ENCODE data around the gene KCTD5.
"Not testable (repeated sequence)": the region's sequence is repeated elsewhere in the genome, so short reads cannot be mapped to it uniquely, and the experiment has no call there.

KCTD5 gene, protein sequence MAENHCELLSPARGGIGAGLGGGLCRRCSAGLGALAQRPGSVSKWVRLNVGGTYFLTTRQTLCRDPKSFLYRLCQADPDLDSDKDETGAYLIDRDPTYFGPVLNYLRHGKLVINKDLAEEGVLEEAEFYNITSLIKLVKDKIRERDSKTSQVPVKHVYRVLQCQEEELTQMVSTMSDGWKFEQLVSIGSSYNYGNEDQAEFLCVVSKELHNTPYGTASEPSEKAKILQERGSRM

DNA sequence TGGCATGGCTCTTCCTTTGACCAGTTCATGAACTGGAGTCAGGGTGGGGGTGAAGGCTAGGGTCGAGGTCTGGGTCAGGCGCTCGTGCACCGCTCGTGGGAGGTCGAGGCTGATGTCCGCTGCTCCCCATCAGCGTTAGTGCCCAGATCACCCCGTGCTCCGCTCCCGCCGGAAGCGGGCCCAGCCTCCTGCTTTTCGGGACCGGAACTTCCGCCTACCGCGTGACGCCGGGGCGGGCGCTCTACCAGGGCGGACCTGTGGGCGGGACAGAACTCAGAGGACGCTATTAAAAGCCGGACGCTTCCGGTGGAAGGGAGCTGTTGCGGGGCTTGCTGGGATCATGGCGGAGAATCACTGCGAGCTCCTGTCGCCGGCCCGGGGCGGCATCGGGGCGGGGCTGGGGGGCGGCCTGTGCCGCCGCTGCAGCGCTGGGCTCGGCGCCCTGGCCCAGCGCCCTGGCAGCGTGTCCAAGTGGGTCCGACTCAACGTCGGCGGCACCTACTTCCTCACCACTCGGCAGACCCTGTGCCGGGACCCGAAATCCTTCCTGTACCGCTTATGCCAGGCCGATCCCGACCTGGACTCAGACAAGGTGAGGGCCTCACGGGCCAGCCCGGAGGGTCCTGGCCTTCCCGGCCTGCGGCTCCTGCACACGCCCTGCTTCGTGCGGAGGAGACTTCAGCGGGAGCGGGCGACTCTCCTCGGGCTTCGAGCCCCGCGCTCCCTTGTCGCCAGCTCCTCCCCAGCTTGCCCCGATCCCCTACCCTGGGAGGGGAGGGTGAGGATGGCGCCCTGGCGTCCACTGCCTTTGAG, at the start of gene KCTD5:
KCTD5 (plus strand) TSS at position 315 of the 813 bp plus-strand sequence; CDS start at position 341, 26 bp downstream.
- DNase-seq: peak; percentile 86 to 87

DNA sequence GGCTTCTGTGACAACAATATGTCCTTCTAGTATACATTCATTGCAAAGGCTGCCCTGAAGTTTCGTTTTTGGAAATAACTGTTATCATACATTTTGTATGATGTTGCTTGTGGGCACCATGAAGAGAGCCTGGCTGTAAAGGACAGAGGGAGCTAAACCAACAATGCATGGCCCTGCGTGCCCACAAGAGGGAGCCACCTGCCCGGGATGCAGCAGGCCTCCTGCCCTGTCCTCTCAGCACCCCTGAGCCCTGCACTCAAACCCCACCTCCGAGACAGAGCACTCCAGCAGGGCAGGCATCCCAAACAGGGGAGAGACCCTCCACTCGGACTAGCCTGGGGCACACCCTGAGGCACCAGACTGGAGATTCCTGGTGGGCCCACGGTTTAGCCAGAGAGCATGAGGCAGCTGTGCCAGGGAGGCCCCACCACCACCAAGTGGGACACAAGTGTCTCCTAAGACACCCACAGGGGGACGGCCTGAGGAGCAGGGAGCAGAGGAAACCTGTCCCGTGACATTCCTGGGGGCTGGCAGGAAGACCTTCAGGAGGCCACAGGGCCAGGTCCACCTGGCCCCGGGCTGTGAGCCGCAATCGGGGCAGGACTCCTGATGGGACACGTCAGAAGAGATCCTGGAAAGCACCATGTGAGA, 43.1 kb upstream of the KCTD5 start:
- DNase-seq: not testable (repeated sequence)

DNA sequence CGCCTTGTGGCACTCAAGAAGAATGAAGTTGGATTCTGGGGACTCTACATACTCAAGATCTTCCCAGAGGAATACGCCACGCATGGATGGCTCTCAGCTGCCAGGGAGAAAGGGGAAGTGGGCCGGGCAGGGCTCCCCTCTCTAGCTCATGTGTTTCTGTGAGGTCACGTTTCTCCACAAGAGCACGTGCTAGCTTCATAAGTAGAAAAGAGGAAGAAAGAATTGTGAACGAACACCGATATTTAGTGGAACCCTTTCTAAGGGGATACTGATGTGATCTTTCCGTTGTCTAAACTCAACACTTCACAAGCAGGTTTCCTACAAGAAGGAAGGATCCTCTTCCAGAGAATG, 42.6 kb upstream of the KCTD5 start:
- DNase-seq: not testable (repeated sequence)

DNA sequence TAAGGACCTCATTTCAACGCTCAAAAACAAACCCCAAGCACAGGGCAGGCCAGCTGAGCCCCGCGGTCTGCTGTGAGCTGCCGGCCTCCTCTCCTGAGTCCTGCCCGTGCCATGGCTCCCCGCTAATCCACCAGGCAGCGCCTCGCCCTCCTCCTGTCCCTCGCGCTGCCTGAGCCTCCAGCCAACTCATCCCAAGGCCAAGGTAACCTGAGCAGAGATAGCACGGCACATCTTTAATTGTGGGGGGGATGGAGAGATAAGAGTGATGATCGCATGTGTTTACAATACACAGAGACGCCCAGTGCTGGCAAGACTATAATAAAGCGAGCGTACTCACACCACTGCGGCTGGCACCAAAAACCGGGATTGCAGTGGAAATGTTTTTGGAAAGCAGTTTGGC, 39.8 kb upstream of the KCTD5 start:
- not testable (repeated sequence) for DNase-seq

DNA sequence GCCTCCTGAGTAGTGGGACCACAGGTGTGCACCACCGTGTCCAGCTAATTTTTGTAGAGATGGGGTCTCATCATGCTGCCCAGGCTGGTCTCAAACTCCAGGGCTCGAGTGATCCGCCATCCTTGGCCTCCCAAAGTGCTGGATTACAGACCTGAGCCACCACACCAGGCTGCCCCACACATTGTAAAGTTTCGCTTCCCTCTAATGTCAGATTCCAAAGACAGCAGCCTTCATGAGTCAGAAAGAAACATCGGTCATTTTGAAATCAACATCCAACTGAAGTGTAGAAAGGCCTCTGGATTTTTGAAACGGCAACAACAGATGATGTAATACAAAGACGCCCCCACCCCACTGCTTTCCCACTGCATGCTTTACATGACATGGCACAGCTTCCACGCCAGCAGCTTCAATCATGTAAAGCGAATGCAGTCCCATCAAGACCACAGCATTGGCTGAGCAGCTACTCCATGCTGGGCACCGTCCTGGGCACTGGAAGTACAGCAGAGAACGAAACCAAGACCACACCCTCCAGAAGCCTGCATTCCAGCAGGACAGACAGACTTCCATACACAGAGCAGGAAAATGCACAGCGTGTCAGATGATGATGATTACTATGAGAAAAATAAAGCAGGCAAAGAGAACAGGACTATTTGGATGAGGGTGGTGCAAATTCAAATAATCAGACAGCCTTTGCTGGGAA, 37.4 kb upstream of the KCTD5 start:
- not testable (repeated sequence) for DNase-seq

DNA sequence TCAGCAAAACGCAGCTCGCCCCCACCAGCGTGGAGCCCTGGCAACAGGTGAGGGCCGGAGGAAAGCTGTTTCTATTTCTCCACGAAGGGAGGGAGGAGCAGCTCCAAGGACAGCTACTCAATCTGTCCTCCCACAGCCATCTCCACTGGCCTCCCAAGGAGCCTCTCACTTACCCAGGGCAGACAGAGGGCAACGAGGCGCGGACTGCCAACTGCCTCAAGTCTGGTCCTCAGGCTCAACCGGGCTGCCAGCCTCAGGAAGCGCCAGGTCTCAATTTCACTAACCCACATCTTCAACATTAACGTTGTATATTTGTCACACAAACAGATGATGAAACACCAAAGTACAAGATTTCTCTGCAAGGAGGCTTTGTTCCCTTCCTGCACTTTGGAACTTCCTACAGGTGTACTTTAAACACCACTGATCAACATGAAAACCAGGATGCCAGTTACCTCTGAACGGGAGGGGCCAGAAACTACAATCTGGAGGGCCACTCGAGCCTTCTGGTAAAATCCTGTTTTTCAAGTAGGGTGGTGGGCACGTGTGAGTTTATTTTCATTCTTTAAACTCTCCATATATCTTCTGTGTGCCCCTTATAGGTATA, 31.0 kb upstream of the KCTD5 start:
- DNase-seq: not testable (repeated sequence)

DNA sequence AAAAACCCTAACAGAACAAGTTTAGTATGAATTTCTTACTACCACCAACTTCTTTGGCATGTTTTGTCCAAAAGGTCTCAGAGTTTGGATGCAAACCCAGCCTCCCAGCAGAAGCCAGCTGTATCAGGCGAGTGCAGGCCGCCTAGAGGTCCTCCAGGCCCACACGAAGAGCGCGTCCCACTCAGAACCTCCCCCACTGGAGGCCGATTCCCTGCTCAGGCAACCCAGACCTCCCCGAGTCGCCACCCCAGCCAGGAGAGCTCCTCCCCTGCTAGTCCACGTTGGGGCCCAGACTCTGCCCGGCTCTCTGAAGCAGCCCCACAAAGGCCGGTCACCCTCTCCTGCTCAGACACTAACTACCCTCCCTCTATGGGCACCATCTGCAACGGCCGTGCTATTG, 28.4 kb upstream of the KCTD5 start:
- not testable (repeated sequence) for DNase-seq

DNA sequence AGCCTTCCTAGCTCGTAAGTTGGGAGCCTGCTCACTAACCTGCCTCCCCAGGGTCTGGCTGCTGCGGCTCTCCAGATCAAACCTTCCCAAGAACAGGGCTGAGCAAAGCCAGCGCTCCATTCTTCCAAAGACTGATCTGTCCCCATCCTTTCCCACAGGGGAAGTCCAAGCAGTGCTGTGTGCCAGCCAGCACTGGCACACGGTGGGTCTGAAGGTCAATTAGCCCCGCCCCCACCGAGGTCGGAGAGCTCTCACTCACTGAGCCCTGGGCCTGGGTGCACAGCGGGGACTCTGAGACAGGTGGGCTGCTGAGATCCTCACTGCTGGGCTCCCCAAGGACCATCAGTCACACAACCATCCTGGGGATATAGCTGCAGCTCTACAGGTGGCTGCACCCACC, 27.4 kb upstream of the KCTD5 start:
- DNase-seq: not testable (repeated sequence)

DNA sequence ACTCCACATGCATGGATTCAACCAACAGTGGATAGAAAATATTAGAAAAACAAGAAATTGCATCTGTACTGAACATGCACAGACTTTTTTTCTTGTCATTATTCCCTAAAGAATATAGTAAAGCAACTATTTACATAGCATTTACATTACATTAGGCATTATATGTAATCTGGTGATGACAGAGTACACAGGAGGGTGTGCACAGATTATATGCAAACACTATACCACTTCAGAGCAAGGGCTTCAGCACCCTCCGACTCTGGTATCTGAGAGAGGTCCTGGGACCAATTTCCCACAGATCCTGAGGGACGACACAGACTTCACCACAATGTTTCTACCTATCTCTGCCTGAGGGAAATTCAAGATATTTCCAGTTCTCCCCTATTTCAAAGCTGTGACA, 25.3 kb upstream of the KCTD5 start:
- DNase-seq: no peak

DNA sequence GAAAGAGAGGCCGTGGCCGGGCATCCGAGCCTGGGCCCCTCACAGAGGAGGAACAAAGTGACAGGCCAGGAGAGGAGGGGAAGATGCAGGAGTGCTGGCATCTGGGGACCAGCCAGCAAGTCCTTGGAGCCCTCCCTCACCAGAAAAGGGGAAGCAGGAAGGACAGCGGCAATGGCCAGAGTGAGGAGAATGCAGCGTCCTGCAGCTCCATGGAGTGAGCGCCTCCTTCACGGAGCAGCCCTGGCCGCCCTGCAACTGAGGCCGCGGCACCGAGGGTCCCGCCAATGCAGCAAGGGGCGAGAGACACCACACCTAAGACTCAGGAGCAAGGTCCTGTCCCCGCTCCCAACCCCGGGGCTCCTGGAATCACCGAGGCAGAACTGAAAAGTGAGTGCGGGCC, 24.5 kb upstream of the KCTD5 start:
- DNase-seq: not testable (repeated sequence)

DNA sequence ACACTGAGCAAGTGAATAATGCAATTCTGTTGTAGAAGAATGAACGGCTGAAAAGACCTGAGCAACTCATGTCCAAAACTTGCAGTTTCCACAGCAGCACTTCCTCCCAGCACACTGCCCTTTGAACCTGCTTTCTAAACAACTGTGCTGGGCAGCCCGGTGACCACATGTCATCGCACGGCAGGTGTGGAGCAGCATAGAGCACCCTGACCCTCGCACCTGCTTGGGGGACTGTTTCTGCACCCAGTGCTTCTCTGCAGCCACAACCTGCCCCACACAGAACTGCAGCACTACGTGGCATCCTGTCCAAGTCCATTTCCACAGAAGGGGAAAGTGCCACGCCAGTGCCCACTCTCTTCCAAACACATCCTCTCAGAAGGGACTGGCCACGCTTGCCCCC, 22.8 kb upstream of the KCTD5 start:
- DNase-seq: not testable (repeated sequence)

DNA sequence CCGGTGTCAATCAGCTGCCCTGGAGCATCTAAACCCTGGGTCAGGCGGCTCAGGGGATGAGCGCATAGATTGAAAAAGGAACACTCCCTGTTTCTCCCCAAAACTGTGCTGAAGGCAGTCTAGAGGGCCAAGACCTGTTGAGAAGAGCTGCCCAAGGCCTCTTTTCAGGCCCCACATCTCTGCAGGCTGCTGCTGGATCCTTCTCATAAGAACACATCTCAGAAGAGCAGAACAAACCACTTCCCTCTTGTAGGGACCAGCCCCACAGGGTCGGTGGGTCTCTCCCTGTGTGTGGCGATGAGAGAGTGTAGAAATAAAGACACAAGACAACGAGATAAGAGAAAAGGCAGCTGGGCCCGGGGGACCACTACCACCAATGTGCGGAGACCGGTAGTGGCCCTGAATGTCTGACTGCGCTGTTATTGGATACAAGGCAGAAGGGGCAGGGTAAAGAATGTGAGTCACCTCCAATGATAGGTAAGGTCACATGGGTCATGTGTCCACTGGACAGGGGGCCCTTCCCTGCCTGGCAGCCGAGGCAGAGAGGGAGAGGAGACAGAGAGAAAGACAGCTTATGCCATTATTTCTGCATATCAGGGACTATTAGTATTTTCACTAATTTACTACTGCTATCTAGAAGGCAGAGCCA, 22.2 kb upstream of the KCTD5 start:
- not testable (repeated sequence) for DNase-seq

DNA sequence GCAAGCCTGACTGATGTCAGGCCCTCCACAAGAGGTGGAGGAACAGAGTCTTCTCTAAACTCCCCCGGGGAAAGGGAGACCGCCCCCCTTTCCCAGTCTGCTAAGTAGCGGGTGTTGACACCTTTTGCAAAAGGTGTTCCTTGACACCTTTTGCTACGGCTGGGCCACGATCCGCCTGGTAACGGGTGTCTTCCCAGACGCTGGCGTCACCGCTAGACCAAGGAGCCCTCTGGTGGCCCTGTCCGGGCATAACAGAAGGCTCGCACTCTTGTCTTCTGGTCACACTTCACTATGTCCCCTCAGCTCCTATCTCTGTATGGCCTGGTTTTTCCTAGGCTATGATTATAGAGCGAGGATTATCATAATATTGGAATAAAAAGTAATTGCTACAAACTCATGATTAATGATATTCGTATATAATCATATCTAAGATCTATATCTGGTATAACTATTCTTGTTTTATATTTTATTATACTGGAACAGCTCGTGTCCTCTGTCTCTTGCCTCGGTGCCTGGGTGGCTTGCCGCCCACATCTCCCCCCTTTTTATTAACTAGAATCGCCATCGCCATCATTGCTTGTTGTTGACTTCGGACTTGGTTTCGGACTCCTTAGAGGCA, 21.5 kb upstream of the KCTD5 start:
- peak in 1 of 2 donors; percentile 1 for DNase-seq

DNA sequence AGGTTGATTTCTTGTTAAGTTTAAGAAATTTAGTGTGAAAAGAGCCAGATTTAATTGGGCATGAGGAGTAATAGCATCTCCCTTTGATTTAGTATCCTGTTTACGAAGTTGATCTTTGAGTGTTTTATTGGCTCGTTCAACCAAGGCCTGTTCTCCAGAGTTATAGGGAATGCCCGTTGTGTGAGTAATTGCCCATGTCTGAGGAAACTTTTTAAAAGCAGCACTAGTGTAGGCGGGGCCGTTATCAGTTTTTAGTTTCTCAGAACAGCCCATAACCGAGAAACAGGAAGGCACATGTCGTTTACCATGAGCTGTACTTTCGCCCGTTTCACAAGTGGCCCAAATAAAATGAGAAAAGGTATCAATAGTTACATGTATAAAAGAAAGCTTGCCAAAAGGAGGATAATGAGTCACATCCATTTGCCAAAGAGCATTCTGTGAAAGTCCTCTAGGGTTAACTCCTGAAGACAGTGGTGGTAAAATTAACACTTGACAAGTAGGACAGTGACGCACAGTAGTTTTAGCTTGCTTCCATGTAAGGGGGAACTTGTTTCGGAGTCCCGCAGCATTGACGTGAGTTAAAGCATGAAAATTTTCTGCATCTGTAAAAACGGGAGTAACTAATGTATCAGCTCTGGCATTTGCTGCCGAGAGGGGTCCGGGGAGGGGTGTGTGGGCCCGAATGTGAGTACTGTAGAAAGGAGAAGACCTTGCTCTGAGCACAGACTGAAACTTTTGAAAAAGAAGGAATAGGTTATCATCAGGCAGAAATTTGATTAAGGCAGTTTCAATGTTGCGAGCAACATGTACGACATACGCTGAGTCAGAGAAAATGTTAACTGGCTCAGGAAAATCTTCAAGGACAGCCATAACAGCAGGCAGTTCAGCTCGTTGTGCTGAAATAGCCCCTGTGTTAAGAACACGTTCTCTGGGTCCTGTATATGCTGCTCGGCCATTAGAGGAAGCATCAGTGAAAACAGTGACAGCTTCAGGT, 18.5 kb upstream of the KCTD5 start:
- no peak for DNase-seq

DNA sequence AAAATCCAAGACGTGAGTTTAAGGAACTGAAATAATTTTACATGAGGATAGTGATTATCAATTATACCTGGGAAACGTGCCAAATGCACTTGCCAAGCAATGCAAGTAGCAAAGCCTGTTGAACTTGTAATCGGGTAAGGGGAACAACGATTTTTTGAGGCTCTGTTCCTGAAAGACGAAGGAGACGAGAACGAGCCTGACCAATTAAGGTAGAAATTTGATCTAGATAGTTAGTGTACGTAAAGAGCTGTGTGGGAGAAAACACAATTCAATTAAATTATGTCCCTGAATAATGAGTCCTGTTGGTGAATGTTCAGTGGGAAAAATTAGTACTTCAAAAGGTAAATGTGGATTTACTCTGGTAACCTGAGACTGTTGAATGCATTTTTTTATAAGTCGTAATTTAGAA, 17.7 kb upstream of the KCTD5 start:
- no peak for DNase-seq

DNA sequence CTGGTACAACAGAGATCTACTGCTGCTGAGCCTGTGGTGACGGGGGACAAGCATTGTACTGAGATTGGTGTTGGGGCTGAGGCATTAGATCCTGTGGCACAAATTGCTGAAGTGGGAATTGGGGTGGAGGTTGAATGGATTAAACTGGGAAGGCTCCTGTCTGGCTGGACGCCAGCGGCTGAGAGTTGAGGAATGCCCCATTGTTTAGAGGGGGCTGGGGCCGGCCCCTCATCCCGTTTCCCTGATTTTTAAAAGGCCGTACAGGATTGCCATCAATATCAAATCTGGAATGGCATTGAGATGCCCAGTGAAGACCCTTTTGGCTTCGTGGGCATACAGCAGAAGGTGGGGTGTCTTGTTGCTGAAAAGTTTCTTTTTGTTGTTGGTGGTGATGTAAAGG, 15.7 kb upstream of the KCTD5 start:
- DNase-seq: not testable (repeated sequence)

DNA sequence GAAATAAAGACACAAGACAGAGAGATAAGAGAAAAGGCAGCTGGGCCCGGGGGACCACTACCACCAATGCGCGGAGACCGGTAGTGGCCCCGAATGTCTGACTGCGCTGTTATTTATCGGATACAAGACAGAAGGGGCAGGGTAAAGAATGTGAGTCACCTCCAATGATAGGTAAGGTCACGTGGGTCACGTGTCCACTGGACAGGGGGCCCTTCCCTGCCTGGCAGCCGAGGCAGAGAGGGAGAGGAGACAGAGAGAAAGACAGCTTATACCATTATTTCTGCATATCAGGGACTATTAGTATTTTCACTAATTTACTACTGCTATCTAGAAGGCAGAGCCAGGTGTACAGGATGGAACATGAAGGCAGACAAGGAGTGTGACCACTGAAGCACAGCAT, 12.7 kb upstream of the KCTD5 start:
- not testable (repeated sequence) for DNase-seq

DNA sequence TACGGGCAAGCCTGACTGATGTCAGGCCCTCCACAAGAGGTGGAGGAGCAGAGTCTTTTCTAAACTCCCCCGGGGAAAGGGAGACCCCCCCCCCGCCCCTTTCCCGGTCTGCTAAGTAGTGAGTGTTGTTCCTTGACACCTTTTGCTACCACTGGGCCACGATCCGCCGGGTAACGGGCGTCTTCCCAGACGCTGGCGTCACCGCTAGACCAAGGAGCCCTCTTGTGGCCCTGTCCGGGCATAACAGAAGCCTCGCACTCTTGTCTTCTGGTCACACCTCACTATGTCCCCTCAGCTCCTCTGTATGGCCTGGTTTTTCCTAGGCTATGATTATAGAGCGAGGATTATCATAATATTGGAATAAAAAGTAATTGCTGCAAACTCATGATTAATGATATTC, 12.3 kb upstream of the KCTD5 start:
- DNase-seq: peak in 1 of 2 donors; percentile 6

DNA sequence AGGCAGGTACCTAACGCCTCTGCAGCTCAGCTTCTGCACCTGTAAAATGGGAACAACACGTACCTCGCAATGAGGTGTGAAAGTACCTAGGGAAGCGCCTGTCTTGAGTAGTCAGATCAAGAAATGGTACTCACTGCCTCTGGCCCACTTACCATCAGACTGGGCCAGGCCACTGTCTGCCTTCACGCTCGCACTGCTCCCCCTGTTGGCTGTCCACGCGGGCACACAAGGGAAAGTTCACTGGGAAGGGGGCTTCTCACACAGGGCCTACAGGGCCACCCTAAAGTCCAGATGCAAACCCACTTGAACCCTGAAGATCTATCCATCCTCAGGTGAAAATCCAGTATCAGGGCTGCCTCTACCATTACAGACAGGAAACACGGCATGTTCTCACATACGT, 11.1 kb upstream of the KCTD5 start:
- not testable (repeated sequence) for DNase-seq

DNA sequence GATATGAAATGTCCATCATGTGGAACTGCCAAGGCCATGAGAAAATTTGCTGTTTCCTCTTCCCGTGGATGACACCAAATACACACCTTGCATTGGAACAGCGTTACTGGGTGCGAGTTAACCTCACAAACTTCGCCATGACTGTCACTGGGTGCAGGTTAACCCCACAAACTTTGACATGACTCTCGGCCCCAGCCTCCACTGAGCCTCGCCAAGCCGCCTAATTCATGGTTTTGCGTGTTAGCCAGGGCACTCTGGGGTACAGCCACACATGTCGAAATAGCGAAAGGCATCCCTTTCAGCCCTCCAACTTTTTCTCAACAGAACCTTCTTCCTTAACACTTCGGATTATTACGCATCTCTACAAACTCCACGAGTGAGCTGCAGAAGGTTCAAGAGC, 10.6 kb upstream of the KCTD5 start:
- no peak for DNase-seq
